ENCODE measurements around the gene EFHC1. TPM values are rescaled to one million over a fixed set of nuclear protein-coding genes. Genes with fewer than 3 reads are reported as not detected.
A peak's percentile ranks its signal among the peaks of the same experiment; 100 is the strongest.

EFHC1 gene
- total RNA-seq, 4 donors from 2014 or later: 17.1 to 28.4 (median 19.5) TPM

DNA sequence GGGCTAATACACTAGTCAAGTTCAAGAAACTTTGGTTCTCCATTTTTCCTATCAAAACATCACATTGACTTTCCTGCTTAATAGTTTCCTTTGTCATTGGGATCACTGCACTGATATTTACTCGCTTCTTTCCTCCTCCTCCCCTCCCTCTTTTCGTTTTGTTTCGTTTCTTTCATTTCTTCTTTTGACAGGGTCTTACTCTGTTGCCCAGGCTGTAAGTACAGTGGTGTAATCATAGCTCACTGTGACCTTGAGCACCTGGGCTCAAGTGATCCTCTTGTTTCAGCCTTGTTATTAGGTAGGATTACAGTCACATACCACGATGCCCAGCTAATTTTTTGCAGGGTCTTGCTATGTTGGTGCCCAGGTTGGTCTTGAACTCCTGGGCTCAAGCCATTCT lies 45.9 kb upstream of the EFHC1 start:
- 92 to 100% methylated on average over 1 to 4 of the region's 4 CpGs for WGBS, 2 donors (ENCODE audit: low coverage in 1 of 2)
- Histone ChIP-seq H3K9me3 (no peaks in the 10 kb centered on the region), H3K27me3 (no peaks in the 10 kb centered on the region), H3K27ac (no peak overlapping the region), H3K36me3 (no peaks in the 10 kb centered on the region), H3K4me3 (no peak overlapping the region), H3K4me1 (peaks cover 13 to 56% (median 20%) of the 10 kb centered on the region in 4 donors)
- DNase-seq: no peak
- intact Hi-C loops (cut with DNase I; ENCODE audit: low total_unique reads): no loop called here
- TF ChIP-seq EP300 (IDR thresholded peaks at IDR 0.05; ENCODE audit: low read depth) (no peak), POLR2A (IDR thresholded peaks at IDR 0.05) (no peak), POLR2AphosphoS5 (IDR thresholded peaks at IDR 0.05) (no peak)
- TF ChIP-seq, protein P1, sequence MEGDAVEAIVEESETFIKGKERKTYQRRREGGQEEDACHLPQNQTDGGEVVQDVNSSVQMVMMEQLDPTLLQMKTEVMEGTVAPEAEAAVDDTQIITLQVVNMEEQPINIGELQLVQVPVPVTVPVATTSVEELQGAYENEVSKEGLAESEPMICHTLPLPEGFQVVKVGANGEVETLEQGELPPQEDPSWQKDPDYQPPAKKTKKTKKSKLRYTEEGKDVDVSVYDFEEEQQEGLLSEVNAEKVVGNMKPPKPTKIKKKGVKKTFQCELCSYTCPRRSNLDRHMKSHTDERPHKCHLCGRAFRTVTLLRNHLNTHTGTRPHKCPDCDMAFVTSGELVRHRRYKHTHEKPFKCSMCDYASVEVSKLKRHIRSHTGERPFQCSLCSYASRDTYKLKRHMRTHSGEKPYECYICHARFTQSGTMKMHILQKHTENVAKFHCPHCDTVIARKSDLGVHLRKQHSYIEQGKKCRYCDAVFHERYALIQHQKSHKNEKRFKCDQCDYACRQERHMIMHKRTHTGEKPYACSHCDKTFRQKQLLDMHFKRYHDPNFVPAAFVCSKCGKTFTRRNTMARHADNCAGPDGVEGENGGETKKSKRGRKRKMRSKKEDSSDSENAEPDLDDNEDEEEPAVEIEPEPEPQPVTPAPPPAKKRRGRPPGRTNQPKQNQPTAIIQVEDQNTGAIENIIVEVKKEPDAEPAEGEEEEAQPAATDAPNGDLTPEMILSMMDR (IDR thresholded peaks at IDR 0.05): no peak
- in situ Hi-C loops (cut with MboI; ENCODE audit: low pct_ligation_motif_present in 1 of 4, low pct_unique_long_range_greater_than_20kb in 1 of 4, low sequenced_read_pairs in 3 of 4): no loop called here

DNA sequence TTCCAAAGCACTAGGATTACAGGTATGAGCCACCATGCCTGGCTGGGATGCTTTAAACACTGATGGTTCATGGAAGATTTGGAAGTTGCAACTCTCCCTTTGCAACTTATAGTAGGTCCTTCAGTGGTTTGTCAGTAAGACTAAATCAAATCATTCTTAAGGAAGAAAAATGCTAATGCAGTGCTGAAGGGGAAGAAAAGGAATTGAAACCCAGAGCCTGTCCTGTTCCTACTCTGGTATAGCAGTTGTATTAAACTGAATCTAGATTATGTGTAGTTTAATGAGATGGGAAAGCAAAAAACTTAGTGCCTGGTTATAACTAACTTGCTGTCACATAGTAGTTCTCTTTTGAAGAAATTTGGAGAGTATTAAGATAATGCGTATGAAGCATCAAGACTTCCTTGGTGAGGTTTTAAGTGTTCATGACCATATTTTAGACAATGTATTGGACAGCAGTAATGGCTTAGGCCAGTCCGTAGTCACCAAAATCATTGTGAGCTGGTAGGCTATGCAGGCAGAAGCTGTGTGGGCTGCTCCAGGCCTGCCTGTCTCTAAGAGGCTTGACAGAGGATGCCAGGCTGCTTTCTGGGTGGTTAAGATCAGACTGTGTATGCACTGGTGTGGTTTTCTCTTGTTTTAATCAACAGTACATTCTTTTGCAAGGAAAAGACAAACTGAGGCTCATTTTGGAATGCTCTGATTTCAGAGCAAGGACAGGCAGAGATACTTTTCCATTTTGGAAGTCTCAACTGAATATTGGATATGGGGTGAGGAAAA lies 44.2 kb upstream of the EFHC1 start:
- Histone ChIP-seq H3K36me3 (no peaks in the 10 kb centered on the region), H3K4me1 (peaks cover 13 to 61% (median 20%) of the 10 kb centered on the region in 4 donors), H3K27ac (peak overlapping the region in 2 of 4 donors; percentile 7 to 9), H3K9me3 (no peaks in the 10 kb centered on the region), H3K4me3 (no peak overlapping the region), H3K27me3 (no peaks in the 10 kb centered on the region)
- 65 to 100% methylated on average over 1 to 2 of the region's 2 CpGs for WGBS, 2 donors (ENCODE audit: low coverage in 1 of 2)
- intact Hi-C loops (cut with DNase I; ENCODE audit: low total_unique reads): no loop called here
- in situ Hi-C loops (cut with MboI; ENCODE audit: low pct_ligation_motif_present in 1 of 4, low pct_unique_long_range_greater_than_20kb in 1 of 4, low sequenced_read_pairs in 3 of 4): no loop called here
- no peak for DNase-seq
- TF ChIP-seq, protein P1 (IDR thresholded peaks at IDR 0.05): no peak
- TF ChIP-seq EP300 (IDR thresholded peaks at IDR 0.05; ENCODE audit: low read depth) (no peak), POLR2AphosphoS5 (IDR thresholded peaks at IDR 0.05) (no peak), POLR2A (IDR thresholded peaks at IDR 0.05) (no peak)

DNA sequence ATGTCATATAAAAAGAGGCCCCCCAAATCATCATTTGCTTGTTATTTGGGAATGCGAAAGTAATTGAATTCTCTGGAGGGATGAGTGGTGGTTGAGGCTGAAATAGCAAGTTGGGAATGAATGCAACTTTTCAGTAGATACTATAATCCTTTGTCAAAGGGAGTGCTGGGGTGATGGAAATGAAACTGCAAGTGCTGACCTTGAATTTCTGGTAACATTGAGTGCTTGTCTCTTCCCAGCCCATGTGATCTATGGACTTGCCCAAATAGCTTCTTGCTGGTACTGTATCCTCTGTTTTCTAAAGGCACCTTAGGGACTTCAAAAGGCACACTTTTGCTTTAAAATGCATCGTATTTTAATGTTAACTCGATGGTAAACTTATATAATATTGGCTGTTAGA lies 43.4 kb upstream of the EFHC1 start:
- intact Hi-C loops (cut with DNase I; ENCODE audit: low total_unique reads) (no loop called here), in situ Hi-C loops (cut with MboI; ENCODE audit: low pct_ligation_motif_present in 1 of 4, low pct_unique_long_range_greater_than_20kb in 1 of 4, low sequenced_read_pairs in 3 of 4) (no loop called here)
- H3K27me3 ChIP-seq: no peaks in the 10 kb centered on the region
- H3K4me1 ChIP-seq: peaks cover 13 to 59% (median 20%) of the 10 kb centered on the region in 4 donors
- WGBS, 2 donors (ENCODE audit: low coverage in 1 of 2): 87 to 91% methylated on average over 3 of the region's 3 CpGs
- DNase-seq: no peak
- H3K9me3 ChIP-seq: no peaks in the 10 kb centered on the region
- H3K36me3 ChIP-seq: no peaks in the 10 kb centered on the region
- TF ChIP-seq EP300 (IDR thresholded peaks at IDR 0.05; ENCODE audit: low read depth) (no peak), POLR2AphosphoS5 (IDR thresholded peaks at IDR 0.05) (no peak), POLR2A (IDR thresholded peaks at IDR 0.05) (no peak)
- TF ChIP-seq, protein P1 (IDR thresholded peaks at IDR 0.05): no peak
- H3K27ac ChIP-seq: peak overlapping the region in 1 of 4 donors; percentile 7
- H3K4me3 ChIP-seq: no peak overlapping the region

DNA sequence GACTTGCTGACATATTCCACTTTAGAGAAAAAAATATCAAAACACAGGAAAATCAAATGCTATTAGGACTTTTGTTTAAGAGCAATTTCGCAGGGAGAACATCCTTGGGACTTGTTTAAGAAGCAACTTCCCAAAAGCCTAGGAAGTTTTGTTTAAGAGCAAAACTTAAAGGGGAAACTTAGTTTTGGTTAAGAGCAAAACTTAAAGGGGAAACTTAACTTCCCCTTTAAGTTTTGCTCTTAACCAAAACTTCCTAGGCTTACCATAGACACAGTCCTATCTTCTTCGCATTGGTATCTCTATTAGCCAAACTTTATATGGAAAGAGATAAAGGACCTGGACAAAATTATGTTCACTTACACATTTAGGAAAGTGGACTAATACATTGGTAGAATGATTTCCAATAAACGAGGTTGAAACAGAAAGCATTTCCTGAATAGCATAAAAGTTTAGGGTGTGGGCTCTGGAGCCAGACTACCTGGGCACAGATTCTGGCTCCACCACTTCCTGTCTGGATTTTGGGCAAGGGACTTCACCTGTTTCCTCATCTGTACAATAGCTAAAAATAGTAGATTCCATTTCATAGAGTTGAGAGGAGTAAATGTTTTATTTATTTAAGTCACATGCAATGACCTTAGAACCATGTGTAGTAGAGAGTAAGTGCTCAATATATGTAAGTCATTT lies 42.5 kb upstream of the EFHC1 start:
- Histone ChIP-seq H3K27me3 (no peaks in the 10 kb centered on the region), H3K9me3 (no peaks in the 10 kb centered on the region), H3K27ac (peak overlapping the region in 3 of 4 donors; percentile 11 to 37 (median 21)), H3K4me3 (no peak overlapping the region), H3K36me3 (no peaks in the 10 kb centered on the region), H3K4me1 (peaks cover 13 to 53% (median 20%) of the 10 kb centered on the region in 4 donors)
- intact Hi-C loops (cut with DNase I; ENCODE audit: low total_unique reads) (no loop called here), in situ Hi-C loops (cut with MboI; ENCODE audit: low pct_ligation_motif_present in 1 of 4, low pct_unique_long_range_greater_than_20kb in 1 of 4, low sequenced_read_pairs in 3 of 4) (no loop called here)
- DNase-seq: no peak
- 53 to 54% methylated on average over 3 of the region's 3 CpGs for WGBS, 2 donors (ENCODE audit: low coverage in 1 of 2)
- TF ChIP-seq POLR2AphosphoS5 (IDR thresholded peaks at IDR 0.05) (no peak), POLR2A (IDR thresholded peaks at IDR 0.05) (no peak), EP300 (IDR thresholded peaks at IDR 0.05; ENCODE audit: low read depth) (no peak)
- TF ChIP-seq, protein P1 (IDR thresholded peaks at IDR 0.05): no peak

All from transverse colon (tissue), 4 donors.